GM19043 (cell line): ENCODE data around the gene ZDHHC9.
A peak's percentile ranks its signal among the peaks of the same experiment; 100 is the strongest.

Experiments used
- ATAC-seq: cut with Tn5 transposase; IDR thresholded peaks from one replicate; pipeline ENCODE4 v1.9.1; 2021; ENCODE audit warnings: low read depth; ENCODE audit not compliant: unreplicated experiment

Gene ZDHHC9

GRCh38 chrX:129823522-129823921, 20.2 kb downstream of the ZDHHC9 start:
- peak; percentile 21 for ATAC-seq

- peak; percentile 64 for ATAC-seq
Measured at GRCh38 chrX:129823115-129823514, 20.6 kb downstream of the ZDHHC9 start.

- no peak for ATAC-seq
Measured at GRCh38 chrX:129818123-129818522, 25.6 kb downstream of the ZDHHC9 start.

- ATAC-seq = no peak
Measured at GRCh38 chrX:129813662-129814368, 29.9 kb downstream of the ZDHHC9 start.

- ATAC-seq = no peak
Measured at GRCh38 chrX:129808829-129809796, 34.6 kb downstream of the ZDHHC9 start.

GRCh38 chrX:129808158-129808828, 35.4 kb downstream of the ZDHHC9 start:
- ATAC-seq = no peak

GRCh38 chrX:129804806-129805205, 38.9 kb downstream of the ZDHHC9 start:
- no peak for ATAC-seq

- ATAC-seq = no peak
Measured at GRCh38 chrX:129802863-129803262, 40.8 kb downstream of the ZDHHC9 start.

- ATAC-seq = no peak
Measured at GRCh38 chrX:129800186-129800585, 43.5 kb downstream of the ZDHHC9 start.

GRCh38 chrX:129798888-129799287, 44.8 kb downstream of the ZDHHC9 start:
- no peak for ATAC-seq

- ATAC-seq = no peak
Measured at GRCh38 chrX:129798456-129798855, 45.2 kb downstream of the ZDHHC9 start.

- no peak for ATAC-seq
Measured at GRCh38 chrX:129797251-129797906, 46.3 kb downstream of the ZDHHC9 start.

GRCh38 chrX:129795584-129795983, 48.1 kb downstream of the ZDHHC9 start:
- ATAC-seq = no peak

- no peak for ATAC-seq
Measured at GRCh38 chrX:129793604-129794191, 50.0 kb downstream of the ZDHHC9 start.

GRCh38 chrX:129792586-129793291, 50.9 kb downstream of the ZDHHC9 start:
- ATAC-seq = no peak

GRCh38 chrX:129791961-129792570, 51.6 kb downstream of the ZDHHC9 start:
- ATAC-seq = no peak

GRCh38 chrX:129791336-129791735, 52.4 kb downstream of the ZDHHC9 start:
- ATAC-seq = no peak

- no peak for ATAC-seq
Measured at GRCh38 chrX:129790808-129791207, 52.9 kb downstream of the ZDHHC9 start.

GRCh38 chrX:129790146-129790545, 53.5 kb downstream of the ZDHHC9 start:
- no peak for ATAC-seq
